ENCODE data around the gene LONRF2.

- TF ChIP-seq TOPORS (CRISPR knock-in tag; IDR thresholded peaks at IDR 0.05), result no peak
- TF ChIP-seq NFE2L1 (CRISPR knock-in tag; IDR thresholded peaks at IDR 0.05; ENCODE audit: borderline replicate concordance), result no peak
- TF ChIP-seq NONO (IDR thresholded peaks at IDR 0.05), result no peak
- TF ChIP-seq NONO (CRISPR knock-in tag; conservative IDR thresholded peaks at IDR 0.05), result no peak
- TF ChIP-seq ZNF670 (CRISPR knock-in tag; IDR thresholded peaks at IDR 0.05; ENCODE audit: borderline replicate concordance), result no peak
- TF ChIP-seq GTF3A (CRISPR knock-in tag; conservative IDR thresholded peaks at IDR 0.05), result no peak
- TF ChIP-seq WIZ (CRISPR knock-in tag; IDR thresholded peaks at IDR 0.05), result no peak
Observed at GRCh38 chr2:100256849-100257248, 65.5 kb downstream of the LONRF2 start.
